Colonic mucosa (tissue), 4 donors: ENCODE measurements around the gene SETDB1. TPM values are rescaled to one million over a fixed set of nuclear protein-coding genes. Genes with fewer than 3 reads are reported as not detected.

Experiments
- DNase-seq: peaks from one replicate; pipeline ENCODE4 v3.0.0-alpha.2; 2020
- H3K27ac ChIP-seq: fragments of 200-600 bp; one replicate; pipeline ENCODE4 v1.8.0; 2021
- H3K27me3 ChIP-seq: fragments of 200-600 bp; one replicate; pipeline ENCODE4 v1.8.0; 2021
- H3K36me3 ChIP-seq: fragments of 200-600 bp; one replicate; pipeline ENCODE4 v1.8.0; 2021
- H3K4me1 ChIP-seq: fragments of 200-600 bp; one replicate; pipeline ENCODE4 v1.8.0; 2021; ENCODE audit warnings: mild to moderate bottlenecking
- H3K4me3 ChIP-seq: fragments of 200-600 bp; one replicate; pipeline ENCODE4 v1.8.0; 2021
- H3K9ac ChIP-seq, 2 donors: one replicate each; pipeline ENCODE4 v1.7.0; 2013; ENCODE audit warnings: control low read depth in 2 of 2, low read depth in 2 of 2, low read length in 2 of 2
- H3K9me3 ChIP-seq: fragments of 200-600 bp; one replicate; pipeline ENCODE4 v1.8.0; 2021
- CTCF ChIP-seq: fragments of 200-600 bp; IDR thresholded peaks from one replicate; pipeline ENCODE4 v1.8.0; 2022; ENCODE audit warnings: antibody characterized with exemption, mild to moderate bottlenecking
- intact Hi-C: fragments of 100-400 bp; cut with DNase I; formaldehyde crosslinking; loops from one replicate; pipeline ENCODE4 v1.14.1; 2022
- total RNA-seq, 2 donors: library from RNA; stranded (reverse); fragmentation: NEBNext Ultra II Directional in 1 of 2; extraction: Animal tissue kit (Norgen Biotek cat#: 25700) in 1 of 2; gene quantifications; one replicate each; pipeline ENCODE4 v1.2.1, GENCODE V29; 2021
- donor health status: healthy.
- donor health status: DM: no; HTN: no; CAD: no.
- donor health status: DM: no; HTN: no; CAD: no.

SETDB1 gene
- total RNA-seq, 2 donors from 2014 or later = 28.2 to 32.8 TPM

GRCh38 chr1:150976401-150976821 is 50.2 kb downstream of the SETDB1 start:
- H3K4me1 ChIP-seq = peaks cover 30% of the 10 kb centered on the region
- H3K9ac ChIP-seq = no peak overlapping the region
- no peak for TF ChIP-seq CTCF
- no peaks in the 10 kb centered on the region for H3K9me3 ChIP-seq
- no peak for DNase-seq
- intact Hi-C loops = loop anchor here (10.0 kb wide), 1 partner anchor 52 kb away; the partner anchor contains the start of gene SETDB1
- H3K27ac ChIP-seq = no peak overlapping the region
- no peaks in the 10 kb centered on the region for H3K36me3 ChIP-seq
- no peaks in the 10 kb centered on the region for H3K27me3 ChIP-seq
- no peak overlapping the region for H3K4me3 ChIP-seq

DNA sequence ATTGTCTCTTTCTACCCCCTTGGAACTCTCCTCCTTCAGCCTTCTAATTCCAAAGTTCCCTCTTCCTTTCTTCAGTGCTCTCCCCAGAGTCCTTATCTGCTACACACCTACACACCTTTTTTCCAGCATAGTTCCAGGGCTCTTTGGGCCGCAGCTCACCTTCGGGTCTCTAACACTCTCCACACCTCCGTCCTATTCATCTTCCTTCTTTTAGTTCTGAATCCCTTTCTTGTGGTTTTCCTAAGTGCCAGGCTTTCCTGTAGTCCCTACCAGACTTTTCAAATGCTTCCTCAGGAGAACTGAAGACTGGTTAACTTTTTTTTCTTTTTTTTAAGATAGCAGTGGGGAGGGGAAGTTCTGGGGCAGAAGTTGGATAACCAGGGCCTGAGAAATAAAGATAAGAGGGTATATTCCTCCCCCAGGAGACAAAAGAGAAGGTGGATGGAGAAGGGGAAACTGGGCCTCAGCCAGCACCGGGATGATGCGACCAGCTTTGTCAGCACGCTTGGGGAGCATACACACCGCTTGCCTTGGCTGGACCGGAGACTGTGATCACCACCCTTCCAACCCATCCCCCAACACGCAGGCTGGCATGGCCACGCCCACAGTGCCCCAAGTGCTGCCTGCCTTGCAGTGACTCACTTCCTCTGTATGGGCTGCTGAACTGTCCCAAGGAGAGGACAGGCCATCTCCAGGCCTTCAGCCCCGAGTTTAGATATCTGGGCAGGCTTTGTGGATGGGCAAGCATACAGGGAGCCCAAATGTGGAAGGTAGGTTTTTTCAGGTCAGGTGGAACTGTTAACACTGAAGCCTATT is 50.9 kb downstream of the SETDB1 start:
- intact Hi-C loops = loop anchor here (10.0 kb wide), 1 partner anchor 52 kb away; the partner anchor contains the start of gene SETDB1
- Histone ChIP-seq H3K27ac (peak overlapping the region; percentile 58), H3K27me3 (no peaks in the 10 kb centered on the region), H3K4me1 (peaks cover 26% of the 10 kb centered on the region), H3K9me3 (no peaks in the 10 kb centered on the region), H3K4me3 (no peak overlapping the region), H3K9ac (peak overlapping the region in 1 of 2 donors; percentile 21), H3K36me3 (no peaks in the 10 kb centered on the region)
- peak; percentile 94 for DNase-seq
- no peak for TF ChIP-seq CTCF

- peak; percentile 100 for TF ChIP-seq CTCF
- Histone ChIP-seq H3K27ac (peak overlapping the region; percentile 2), H3K9ac (peak overlapping the region; percentile 40 to 55), H3K4me3 (no peak overlapping the region), H3K27me3 (no peaks in the 10 kb centered on the region), H3K36me3 (no peaks in the 10 kb centered on the region), H3K4me1 (peaks cover 15% of the 10 kb centered on the region), H3K9me3 (no peaks in the 10 kb centered on the region)
- peak; percentile 92 for DNase-seq
- intact Hi-C loops = loop anchor here (10.0 kb wide), 1 partner anchor 55 kb away; the partner anchor contains the start of gene SETDB1
Observed at GRCh38 chr1:150979092-150980056, 53.2 kb downstream of the SETDB1 start.

DNA sequence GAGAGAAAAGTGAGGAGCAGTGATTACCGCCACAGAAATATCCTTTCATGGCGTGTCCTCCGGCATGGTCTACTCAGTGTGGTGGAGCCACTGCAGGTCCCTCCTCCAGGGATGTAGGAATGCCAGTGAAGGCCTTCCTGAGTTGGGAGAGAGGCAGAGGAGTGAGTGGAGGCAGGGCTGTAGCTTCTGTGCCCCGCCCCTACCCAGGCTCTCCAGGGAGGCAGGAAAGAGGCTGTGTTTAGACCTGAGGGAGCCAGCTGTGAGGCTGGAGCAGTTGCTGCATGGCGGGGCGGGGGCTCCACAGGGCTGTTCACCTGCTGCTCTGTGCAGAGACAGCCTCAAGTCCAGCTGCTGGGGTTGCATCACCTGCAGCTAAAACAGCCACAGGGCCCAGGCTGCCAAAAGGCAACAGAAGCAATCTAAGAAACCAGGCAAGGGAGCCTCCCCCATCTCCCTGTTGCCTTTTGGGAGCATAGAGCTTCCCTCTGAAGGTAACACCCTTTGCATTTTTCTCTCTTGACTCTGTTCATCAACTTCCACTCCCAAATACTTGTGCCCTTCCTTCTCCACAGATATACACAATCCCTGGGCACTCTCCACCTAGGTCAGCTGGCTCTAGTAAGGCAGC is 55.1 kb downstream of the SETDB1 start:
- Histone ChIP-seq H3K36me3 (no peaks in the 10 kb centered on the region), H3K27ac (no peak overlapping the region), H3K4me3 (no peak overlapping the region), H3K9me3 (no peaks in the 10 kb centered on the region), H3K4me1 (peaks cover 15% of the 10 kb centered on the region), H3K9ac (no peak overlapping the region), H3K27me3 (no peaks in the 10 kb centered on the region)
- peak; percentile 57 for DNase-seq
- TF ChIP-seq CTCF = no peak
- intact Hi-C loops = no loop called here
